HG03520 (cell line): ENCODE data around the gene AKAP17A.
A peak's percentile ranks its signal among the peaks of the same experiment; 100 is the strongest.
"Not testable (repeated sequence)": the region's sequence is repeated elsewhere in the genome, so short reads cannot be mapped to it uniquely, and the experiment has no call there.

Source experiments
- ATAC-seq: cut with Tn5 transposase; IDR thresholded peaks from one replicate; pipeline ENCODE4 v1.9.1; 2021; ENCODE audit warnings: mild to moderate bottlenecking, moderate library complexity; ENCODE audit not compliant: unreplicated experiment

The AKAP17A gene, protein sequence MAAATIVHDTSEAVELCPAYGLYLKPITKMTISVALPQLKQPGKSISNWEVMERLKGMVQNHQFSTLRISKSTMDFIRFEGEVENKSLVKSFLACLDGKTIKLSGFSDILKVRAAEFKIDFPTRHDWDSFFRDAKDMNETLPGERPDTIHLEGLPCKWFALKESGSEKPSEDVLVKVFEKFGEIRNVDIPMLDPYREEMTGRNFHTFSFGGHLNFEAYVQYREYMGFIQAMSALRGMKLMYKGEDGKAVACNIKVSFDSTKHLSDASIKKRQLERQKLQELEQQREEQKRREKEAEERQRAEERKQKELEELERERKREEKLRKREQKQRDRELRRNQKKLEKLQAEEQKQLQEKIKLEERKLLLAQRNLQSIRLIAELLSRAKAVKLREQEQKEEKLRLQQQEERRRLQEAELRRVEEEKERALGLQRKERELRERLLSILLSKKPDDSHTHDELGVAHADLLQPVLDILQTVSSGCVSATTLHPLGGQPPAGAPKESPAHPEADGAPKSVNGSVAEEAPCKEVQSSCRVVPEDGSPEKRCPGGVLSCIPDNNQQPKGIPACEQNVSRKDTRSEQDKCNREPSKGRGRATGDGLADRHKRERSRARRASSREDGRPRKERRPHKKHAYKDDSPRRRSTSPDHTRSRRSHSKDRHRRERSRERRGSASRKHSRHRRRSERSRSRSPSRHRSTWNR

GRCh38 chrX:1591102-1591862 is at the start of gene AKAP17A:
Gene AKAP17A, plus strand, starts transcription at chrX:1591604. Its CDS starts 1,859 bp downstream, at chrX:1593463.
- peak; percentile 83 for ATAC-seq

DNA sequence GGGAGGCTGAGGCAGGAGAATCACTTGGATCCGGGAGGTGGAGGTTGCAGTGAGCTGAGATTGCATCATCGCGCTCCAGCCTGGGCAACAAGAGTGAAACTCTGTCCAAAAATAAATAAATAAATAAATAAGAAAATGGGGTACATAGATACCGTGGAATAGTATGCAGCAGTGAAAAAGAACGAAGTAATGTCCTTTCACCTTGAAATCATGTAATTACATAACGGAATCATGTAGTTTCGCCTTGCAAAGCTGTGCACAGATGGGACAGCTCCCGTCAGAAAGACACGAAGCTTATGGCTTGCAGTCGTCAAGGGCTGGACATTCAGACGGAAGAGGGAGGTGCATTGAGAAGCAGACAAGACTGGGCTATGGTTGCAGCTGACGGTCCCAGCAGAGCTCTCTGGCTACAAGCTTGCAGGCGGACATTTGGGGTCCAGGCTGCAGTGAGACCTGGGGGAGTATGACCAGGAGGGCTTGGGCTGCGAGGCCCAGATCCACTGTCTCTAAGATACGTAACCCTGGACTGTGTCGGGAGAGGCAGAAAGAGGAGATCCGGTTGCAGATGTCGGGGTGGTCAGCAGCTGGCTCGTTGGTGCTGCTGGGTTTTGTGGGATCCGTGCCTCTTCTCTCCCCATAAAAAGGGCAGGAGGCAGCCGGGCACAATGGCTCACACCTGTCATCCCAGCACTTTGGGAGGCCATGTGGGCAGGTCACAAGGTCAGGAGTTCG is 48.2 kb upstream of the AKAP17A start:
- no peak for ATAC-seq

- no peak for ATAC-seq
Measured at GRCh38 chrX:1545776-1546408, 45.5 kb upstream of the AKAP17A start.

- no peak for ATAC-seq
Measured at GRCh38 chrX:1546691-1547251, 44.6 kb upstream of the AKAP17A start.

DNA sequence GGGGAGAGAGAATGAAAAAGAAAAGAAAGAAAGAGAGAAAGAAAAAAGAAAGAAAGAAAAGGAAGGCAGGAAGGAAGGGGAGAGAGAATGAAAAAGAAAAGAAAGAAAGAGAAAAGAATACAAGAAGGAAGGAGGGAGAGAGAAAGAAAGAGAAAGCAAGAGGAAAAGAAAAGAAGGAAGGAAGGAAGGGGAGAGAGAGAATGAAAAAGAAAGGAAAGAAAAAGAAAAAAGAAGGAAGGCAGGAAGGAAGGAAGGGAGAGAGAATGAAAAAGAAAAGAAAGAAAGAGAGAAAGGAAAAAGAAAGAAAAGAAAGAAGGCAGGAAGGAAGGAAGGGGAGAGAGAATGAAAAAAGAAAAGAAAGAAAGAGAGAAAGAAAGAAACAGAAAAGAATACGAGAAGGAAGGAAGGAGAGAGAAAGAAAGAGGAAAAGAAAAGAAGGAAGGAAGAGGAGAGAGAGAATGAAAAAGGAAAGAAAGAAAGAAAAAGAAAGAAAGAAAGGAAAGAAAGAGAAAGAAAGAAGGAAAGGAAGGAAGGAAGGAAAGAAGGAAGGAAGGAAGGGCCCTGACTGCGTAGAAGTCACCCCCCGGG is 39.4 kb upstream of the AKAP17A start:
- ATAC-seq = no peak

DNA sequence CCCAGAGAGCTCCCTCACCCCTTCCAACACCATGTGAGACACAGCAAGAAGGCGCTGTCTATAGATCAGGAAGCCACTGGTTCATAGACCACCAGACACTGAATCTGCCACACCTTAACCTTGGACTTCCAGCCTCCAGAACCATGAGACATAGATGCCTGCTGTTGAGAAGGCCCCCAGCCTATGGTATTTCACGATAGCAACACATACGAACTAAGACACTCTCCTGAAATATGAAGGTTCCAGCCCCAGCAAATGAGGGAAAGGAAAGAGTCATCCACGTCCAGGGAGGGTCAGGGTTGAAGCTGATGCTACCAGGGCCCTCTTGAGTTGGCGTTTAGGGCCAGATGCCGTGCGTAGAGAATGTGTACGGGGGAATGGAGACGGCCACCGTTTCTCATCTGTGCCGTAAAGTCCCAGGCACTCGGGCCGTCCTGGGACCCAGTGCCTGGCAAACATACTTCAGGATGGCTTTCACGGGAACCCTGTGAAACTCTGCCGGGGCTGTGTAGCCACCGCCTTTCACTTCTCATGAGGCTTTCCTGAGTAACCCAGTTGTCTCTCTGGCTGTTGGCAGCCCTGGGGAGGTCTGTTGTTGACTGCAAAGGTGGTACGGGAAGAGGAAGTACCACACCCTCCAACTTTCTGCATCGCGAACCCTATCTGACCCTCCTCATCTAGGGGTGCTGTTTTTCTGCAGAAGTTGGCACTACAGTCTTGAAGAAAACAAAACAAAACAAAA is 36.8 kb upstream of the AKAP17A start:
- ATAC-seq = no peak

DNA sequence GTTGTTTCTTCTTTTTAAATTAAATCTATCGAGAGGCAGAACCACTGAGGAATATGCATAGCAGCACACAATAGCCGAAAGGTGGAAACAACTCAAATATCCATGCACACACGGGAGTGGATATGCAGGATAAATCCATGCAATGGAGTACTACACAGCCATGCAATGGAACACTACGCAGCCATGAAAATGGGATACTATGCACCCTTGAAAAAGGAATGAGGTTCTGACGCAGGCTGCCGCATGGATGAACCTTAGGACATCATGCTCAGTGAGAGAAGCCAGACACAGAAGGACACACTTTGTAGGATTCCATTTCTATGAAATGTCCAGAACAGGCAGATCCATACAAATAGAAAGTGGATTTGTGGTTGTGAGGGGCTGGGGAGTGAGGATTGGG is 36.0 kb upstream of the AKAP17A start:
- ATAC-seq = no peak

DNA sequence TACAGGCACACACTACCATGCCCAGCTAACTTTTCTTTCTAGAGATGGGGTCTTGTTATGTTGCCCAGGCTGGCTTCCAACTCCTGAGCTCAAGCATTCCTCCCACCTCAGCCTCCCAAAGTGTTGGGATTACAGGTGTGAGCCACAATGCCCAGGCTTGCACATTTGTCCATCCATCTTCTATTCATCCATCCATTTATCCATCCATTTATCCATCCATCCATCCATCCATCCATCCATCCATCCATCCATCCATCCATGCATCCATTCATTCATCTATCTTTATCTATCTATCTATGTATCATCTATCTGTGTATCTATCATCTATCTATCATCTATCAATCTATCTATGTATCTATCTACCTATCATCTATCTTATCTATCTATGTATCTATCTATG is 34.0 kb upstream of the AKAP17A start:
- not testable (repeated sequence) for ATAC-seq

GRCh38 chrX:1558761-1559468 is 32.5 kb upstream of the AKAP17A start:
- ATAC-seq = no peak

DNA sequence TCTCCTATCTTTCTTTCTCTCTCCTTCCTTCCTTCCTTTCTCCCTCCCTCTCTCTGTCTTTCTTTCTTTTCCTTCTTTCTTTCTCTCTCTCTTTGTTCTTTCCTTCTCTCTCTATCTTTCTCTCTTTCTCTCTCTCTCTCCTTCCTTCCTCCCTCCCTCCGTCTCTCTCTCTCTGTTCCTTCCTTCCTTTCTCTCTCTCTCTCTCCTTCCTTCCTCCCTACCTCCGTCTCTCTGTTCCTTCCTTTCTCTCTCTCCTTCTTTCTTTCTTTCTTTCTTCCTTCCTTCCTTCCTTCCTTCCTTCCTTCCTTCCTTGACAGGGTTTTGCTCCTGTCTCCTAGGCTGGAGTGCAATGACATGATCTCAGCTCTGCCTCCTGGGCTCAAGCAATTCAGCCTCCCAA is 30.2 kb upstream of the AKAP17A start:
- no peak for ATAC-seq

- not testable (repeated sequence) for ATAC-seq
Measured at GRCh38 chrX:1564077-1564476, 27.3 kb upstream of the AKAP17A start.

GRCh38 chrX:1564750-1565683 is 26.4 kb upstream of the AKAP17A start:
- ATAC-seq = no peak

DNA sequence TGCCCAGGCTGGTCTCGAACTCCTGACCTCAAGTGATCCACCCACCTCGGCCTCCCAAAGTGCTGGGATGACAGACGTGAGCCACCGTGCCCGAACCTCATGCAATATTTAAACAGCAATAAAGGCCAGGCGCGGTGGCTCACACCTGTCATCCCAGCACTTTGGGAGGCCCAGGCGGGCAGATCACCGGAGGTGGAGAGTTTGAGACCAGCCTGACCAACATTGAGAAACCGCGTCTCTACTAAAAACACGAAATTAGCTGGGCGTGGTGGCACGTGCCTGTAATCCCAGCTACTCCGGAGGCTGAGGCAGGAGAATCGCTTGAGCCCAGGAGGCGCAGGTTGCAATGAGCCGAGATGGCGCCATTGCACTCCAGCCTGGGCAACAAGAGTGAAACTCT is 17.2 kb upstream of the AKAP17A start:
- not testable (repeated sequence) for ATAC-seq

GRCh38 chrX:1576201-1576992 is 15.0 kb upstream of the AKAP17A start:
- no peak for ATAC-seq

DNA sequence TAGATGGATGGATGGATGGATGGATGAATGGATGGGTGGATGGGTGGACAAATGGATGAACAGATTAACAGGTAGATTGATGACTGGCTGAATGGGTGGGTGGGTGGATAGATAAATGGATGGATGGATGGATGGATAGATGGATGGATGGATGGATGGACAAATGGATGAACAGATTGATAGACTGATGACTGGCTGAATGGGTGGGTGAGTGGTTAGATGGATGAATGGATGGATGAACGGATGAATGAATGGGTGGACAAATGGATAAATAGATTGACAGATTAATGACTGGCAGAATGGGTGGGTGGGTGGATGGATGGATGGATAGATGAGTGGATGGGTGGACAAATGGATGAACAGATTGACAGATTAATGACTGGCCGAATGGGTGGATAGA is 13.6 kb upstream of the AKAP17A start:
- ATAC-seq = no peak

GRCh38 chrX:1578511-1579173 is 12.8 kb upstream of the AKAP17A start:
- ATAC-seq = no peak
